ENCODE measurements around the gene MATK.
"Not testable (repeated sequence)": the region's sequence is repeated elsewhere in the genome, so short reads cannot be mapped to it uniquely, and the experiment has no call there.

The MATK gene

GRCh38 chr19:3785938-3786824 is at the start of gene MATK:
MATK (minus strand) TSS chr19:3786381; CDS start chr19:3785135, 1,246 bp downstream.
- DNase-seq = no peak

- no peak for DNase-seq
Measured at GRCh38 chr19:3835055-3835435, 48.9 kb upstream of the MATK start.

GRCh38 chr19:3834349-3835054 is 48.3 kb upstream of the MATK start:
- DNase-seq = no peak

- no peak for DNase-seq
Measured at GRCh38 chr19:3833578-3834348, 47.6 kb upstream of the MATK start.

- DNase-seq = no peak
Measured at GRCh38 chr19:3832001-3832400, 45.8 kb upstream of the MATK start.

GRCh38 chr19:3831601-3832000 is 45.4 kb upstream of the MATK start:
- no peak for DNase-seq

GRCh38 chr19:3830621-3831589 is 44.7 kb upstream of the MATK start:
- no peak for DNase-seq

- no peak for DNase-seq
Measured at GRCh38 chr19:3827306-3827705, 41.1 kb upstream of the MATK start.

GRCh38 chr19:3826163-3826562 is 40.0 kb upstream of the MATK start:
- DNase-seq = no peak

GRCh38 chr19:3825286-3825956 is 39.2 kb upstream of the MATK start:
- no peak for DNase-seq

- DNase-seq = no peak
Measured at GRCh38 chr19:3823350-3823713, 37.2 kb upstream of the MATK start.

GRCh38 chr19:3822683-3823349 is 36.6 kb upstream of the MATK start:
- DNase-seq = no peak

- DNase-seq = peak in 1 of 2 experiments; percentile 5
Measured at GRCh38 chr19:3821857-3822364, 35.7 kb upstream of the MATK start.

GRCh38 chr19:3821156-3821555 is 35.0 kb upstream of the MATK start:
- DNase-seq = peak in 1 of 2 experiments; percentile 41

GRCh38 chr19:3819989-3820388 is 33.8 kb upstream of the MATK start:
- DNase-seq = no peak

- DNase-seq = no peak
Measured at GRCh38 chr19:3818918-3819317, 32.7 kb upstream of the MATK start.

- DNase-seq = no peak
Measured at GRCh38 chr19:3818466-3818865, 32.3 kb upstream of the MATK start.

- DNase-seq = no peak
Measured at GRCh38 chr19:3817761-3818160, 31.6 kb upstream of the MATK start.

GRCh38 chr19:3816566-3817218 is 30.5 kb upstream of the MATK start:
- no peak for DNase-seq

- DNase-seq = not testable (repeated sequence)
Measured at GRCh38 chr19:3816148-3816547, 30.0 kb upstream of the MATK start.
